AG10803 (cell line): ENCODE data around the gene KRTAP16-1.

Experiments
- DNase-seq: peaks from one replicate; pipeline ENCODE4 v3.0.0; 2010; ENCODE audit warnings: low read depth
- H3K4me3 ChIP-seq: 2 replicates; pipeline ENCODE4 v1.5.1; 2011; ENCODE audit warnings: mild to moderate bottlenecking, low read length, control low read depth
- CTCF ChIP-seq: conservative IDR thresholded peaks from 2 replicates; pipeline ENCODE4 v1.5.1; 2011; ENCODE audit warnings: mild to moderate bottlenecking, low read length, control low read depth, inconsistent platforms

KRTAP16-1 gene

DNA sequence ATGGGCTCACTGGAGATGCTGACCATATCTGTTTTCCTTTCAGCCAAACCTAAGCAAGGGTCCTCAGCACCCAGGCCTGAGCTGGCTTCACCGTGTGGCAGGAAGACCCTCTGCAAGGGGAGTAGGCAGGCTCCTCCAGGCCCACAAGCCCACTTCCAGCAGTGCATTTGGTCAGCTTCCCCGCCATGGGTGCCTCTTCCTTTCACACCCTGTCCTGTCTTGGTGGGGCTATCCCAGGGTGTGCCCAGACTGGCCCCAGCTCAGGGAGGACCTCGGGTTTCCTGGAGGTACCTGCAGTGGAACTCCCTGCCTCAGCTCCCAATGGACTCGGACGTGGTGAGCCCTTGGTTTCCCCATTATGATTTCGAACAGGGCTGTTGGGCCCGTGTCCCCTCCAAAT, 19.1 kb upstream of the KRTAP16-1 start:
- TF ChIP-seq CTCF: no peak
- DNase-seq: no peak
- no peak overlapping the region for H3K4me3 ChIP-seq

DNA sequence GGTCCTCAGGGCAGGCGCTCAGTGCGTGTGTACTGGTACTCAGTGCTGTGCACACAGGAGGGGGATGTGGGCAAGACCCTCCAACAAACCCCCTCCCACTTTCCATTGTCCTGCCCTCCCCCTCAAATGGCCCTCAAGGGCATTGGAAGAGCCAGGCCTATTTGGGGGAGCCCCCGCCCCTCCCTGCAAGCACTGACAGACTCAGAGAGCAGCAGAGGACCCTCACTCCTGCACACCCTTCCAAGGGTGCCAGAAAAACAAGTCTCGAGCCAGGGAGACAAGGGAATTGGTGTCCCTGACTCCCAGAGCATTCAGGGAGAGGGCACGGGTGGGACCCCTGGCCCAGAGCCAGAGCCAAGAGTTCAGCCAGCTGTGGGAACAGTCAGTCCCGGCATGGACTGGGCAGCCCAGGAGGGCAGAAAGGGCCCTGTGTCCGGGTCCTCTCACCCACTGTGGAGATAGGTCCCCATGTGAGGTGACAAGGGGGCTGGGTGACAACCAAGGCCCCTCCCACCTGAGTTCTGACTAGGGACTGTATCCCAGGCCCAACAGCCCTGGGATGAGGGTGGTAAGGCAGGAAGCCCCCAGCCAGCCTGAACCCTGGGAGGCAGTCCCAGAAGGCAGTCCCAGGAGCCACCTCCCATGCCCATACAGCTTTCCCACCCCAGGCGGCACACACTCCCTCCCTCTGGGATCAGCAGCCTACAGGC, 18.5 kb upstream of the KRTAP16-1 start:
- no peak overlapping the region for H3K4me3 ChIP-seq
- no peak for DNase-seq
- TF ChIP-seq CTCF: no peak

DNA sequence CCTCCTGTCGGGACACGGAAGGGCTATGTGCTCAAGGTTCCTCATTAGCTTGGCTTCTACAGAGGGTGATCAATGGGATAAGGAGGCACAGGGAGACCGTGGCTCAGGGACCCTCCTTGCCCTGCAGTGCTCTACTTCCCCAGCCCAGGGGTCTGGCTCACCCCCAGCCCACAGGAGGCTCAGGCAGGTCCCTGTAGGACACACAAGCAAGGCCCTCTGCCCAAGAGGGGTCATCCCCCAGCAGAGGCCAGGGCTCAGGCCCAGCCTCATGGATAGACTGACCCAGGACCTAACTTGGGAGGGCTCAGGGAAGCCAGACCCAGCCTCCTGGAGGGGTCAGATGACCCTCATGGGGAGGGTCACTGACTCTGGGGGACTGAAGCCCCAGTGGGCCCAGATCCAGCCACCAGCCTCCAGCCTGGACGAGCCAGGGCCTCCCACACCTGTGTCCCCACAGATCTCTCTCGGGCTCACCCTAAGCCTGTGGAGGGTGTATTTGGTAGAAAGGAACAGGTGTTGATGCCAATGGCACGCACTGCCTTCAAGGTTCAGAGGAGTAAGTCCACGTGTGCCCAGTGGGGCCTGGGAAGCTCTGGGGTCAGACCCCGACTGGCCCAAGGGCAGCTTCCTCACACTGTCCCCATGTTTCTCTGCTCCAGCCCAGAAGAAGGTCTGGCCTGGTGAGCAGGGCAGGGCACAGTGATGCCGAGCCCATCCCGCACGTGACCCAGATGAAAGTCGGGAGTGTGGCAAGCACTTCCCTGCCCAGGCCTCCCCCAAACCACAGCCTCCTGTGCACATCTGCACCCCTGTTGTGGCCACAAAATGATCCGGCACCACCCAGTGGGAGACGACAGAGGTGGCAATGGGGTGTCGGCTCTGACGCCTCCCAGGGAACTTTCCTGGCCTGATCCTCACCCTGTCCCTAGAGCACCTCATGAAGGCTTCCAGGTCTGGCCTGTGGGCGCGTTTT, 17.4 kb upstream of the KRTAP16-1 start:
- H3K4me3 ChIP-seq: no peak overlapping the region
- DNase-seq: no peak
- no peak for TF ChIP-seq CTCF

- no peak for DNase-seq
- no peak for TF ChIP-seq CTCF
- no peak overlapping the region for H3K4me3 ChIP-seq
Observed at GRCh38 chr17:41325611-41326010, 16.5 kb upstream of the KRTAP16-1 start.

DNA sequence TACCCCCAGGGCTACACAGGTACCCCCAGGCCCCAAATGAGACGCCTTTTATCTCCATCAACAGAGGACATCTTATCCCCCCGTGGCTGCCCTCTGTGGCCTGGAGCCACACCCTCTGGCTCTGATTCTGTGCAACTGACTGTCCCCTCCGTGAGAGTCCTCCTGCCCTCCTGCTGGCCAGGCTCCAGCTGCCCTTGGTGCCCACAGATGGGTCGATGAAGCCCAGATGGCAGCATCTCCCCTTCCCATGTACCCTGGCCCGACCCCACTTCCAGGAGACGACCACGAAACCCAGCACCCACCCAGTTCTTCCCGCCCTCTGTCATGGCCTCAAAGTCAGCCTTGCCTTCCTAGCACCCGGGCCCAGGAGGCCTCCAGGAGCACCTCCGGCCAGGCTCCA, 16.0 kb upstream of the KRTAP16-1 start:
- no peak overlapping the region for H3K4me3 ChIP-seq
- no peak for DNase-seq
- TF ChIP-seq CTCF: no peak

DNA sequence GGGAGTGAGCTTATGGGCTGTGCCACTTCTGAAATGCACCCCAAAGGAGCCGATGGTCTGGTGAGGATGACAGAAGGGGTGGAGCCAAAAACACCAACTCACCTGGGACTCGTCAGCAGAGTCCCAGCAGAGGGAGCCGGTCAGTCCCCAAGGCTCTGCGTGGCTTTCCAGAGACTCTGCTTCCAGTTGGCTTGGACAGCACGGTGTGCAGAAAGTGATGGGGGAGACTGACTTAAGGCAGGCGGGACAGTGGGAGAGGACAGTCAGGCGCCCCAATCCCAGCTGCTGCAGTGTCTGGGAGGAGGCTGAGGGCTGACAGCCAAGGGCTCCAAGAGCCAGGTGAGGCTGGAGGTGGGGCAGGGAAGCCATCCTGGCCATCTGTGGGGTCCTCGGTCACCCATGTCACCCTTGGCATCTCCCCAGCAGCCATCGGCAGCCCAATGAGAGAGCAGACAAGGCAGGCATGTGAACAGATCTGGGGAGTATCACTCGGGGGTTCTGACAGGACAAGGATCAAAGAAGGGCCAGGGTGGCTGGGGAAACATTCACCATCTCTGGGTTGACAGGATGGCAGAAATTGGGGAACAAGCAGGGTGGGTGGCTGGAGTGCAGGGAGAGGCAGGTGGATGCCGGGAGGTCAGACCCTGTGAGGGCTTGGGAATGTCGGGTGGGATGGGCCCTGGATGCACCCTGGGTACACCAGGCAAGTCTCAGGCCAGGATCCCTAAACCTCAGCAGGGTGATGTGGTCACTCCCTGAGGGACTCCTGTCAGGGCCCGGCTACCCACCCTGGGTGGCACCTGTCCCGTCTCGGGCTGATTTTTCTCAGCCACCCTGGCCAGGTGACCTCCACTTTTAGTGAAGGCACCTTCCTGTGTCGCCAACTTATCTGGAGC, 15.3 kb upstream of the KRTAP16-1 start:
- DNase-seq: no peak
- H3K4me3 ChIP-seq: no peak overlapping the region
- no peak for TF ChIP-seq CTCF
